K562 (cell line): ENCODE measurements around the gene USP2. TPM values are rescaled to one million over a fixed set of nuclear protein-coding genes. Genes with fewer than 3 reads are reported as not detected.

Experiments used
- BCOR ChIP-seq: fragments of 450-650 bp; IDR thresholded peaks from 2 replicates; pipeline ENCODE4 v1.6.1; 2016
- CHAMP1 ChIP-seq: fragments of 450-650 bp; IDR thresholded peaks from 2 replicates; pipeline ENCODE4 v1.6.1; 2016; ENCODE audit warnings: mild to moderate bottlenecking
- DACH1 ChIP-seq: fragments of 450-650 bp; IDR thresholded peaks from 2 replicates; pipeline ENCODE4 v1.6.1; 2018; ENCODE audit not compliant: partially characterized antibody
- EHMT2 ChIP-seq: fragments of 450-650 bp; IDR thresholded peaks from 2 replicates; pipeline ENCODE4 v1.6.1; 2018; ENCODE audit warnings: antibody characterized with exemption
- ESRRA ChIP-seq: fragments of 450-650 bp; IDR thresholded peaks from 2 replicates; pipeline ENCODE4 v1.6.1; 2014; ENCODE audit warnings: low read depth, mild to moderate bottlenecking, moderate library complexity, borderline replicate concordance
- GABPB1 ChIP-seq: sonication (generic); formaldehyde crosslinking; IDR thresholded peaks from 2 replicates; pipeline ENCODE4 v1.8.0; 2022; ENCODE audit warnings: mild to moderate bottlenecking, missing genetic modification reagents
- GATAD2B ChIP-seq: fragments of 450-650 bp; IDR thresholded peaks from 2 replicates; pipeline ENCODE4 v1.6.1; 2017; ENCODE audit warnings: mild to moderate bottlenecking, borderline replicate concordance
- HOXB6 ChIP-seq: fragments of 250-450 bp; sonication (Bioruptor Pico); IDR thresholded peaks from 2 replicates; pipeline ENCODE4 v1.5.1; 2022; ENCODE audit warnings: mild to moderate bottlenecking, borderline replicate concordance
- ID3 ChIP-seq, 2 experiments: fragments of 250-450 bp in 1 of 2; fragments of 450-650 bp in 1 of 2; sonication (Bioruptor Pico) in 1 of 2; IDR thresholded peaks; 2 replicates each; pipeline versions ENCODE4 v1.6.1 to v1.8.0; 2016 to 2021; ENCODE audit warnings: mild to moderate bottlenecking in 2 of 2, moderate library complexity in 2 of 2, missing compliant biosample characterization in 1 of 2, missing genetic modification characterization in 1 of 2
- NCOR1 ChIP-seq: fragments of 450-650 bp; IDR thresholded peaks from 2 replicates; pipeline ENCODE4 v1.6.1; 2016; ENCODE audit warnings: mild to moderate bottlenecking, moderate library complexity
- NEUROD1 ChIP-seq: fragments of 150-350 bp; IDR thresholded peaks from 2 replicates; pipeline ENCODE4 v1.6.1; 2014; ENCODE audit warnings: borderline replicate concordance, low read length, low read depth; ENCODE audit not compliant: partially characterized antibody
- NR2F6 ChIP-seq: fragments of 450-650 bp; formaldehyde crosslinking; IDR thresholded peaks from 2 replicates; pipeline ENCODE4 v1.4.0; 2020; ENCODE audit warnings: mild to moderate bottlenecking
- NRF1 ChIP-seq, 2 experiments: fragments of 450-650 bp; IDR thresholded peaks in 1 of 2; conservative IDR thresholded peaks in 1 of 2; 2 replicates each; pipeline ENCODE4 v1.6.1; 2014; ENCODE audit warnings: mild to moderate bottlenecking in 2 of 2
- PHF20 ChIP-seq: fragments of 450-650 bp; IDR thresholded peaks from 2 replicates; pipeline ENCODE4 v1.6.1; 2018; ENCODE audit not compliant: partially characterized antibody
- PHF21A ChIP-seq: fragments of 450-650 bp; IDR thresholded peaks from 2 replicates; pipeline ENCODE4 v1.6.1; 2017; ENCODE audit warnings: low read depth, borderline replicate concordance
- PREB ChIP-seq: sonication (generic); formaldehyde crosslinking; IDR thresholded peaks from 2 replicates; pipeline ENCODE4 v1.8.1; 2023; ENCODE audit warnings: mild to moderate bottlenecking, missing genetic modification reagents
- RAD21 ChIP-seq, 2 experiments: fragments of 250-450 bp in 1 of 2; fragments of 450-650 bp in 1 of 2; sonication (Bioruptor Pico) in 1 of 2; formaldehyde crosslinking in 1 of 2; IDR thresholded peaks in 1 of 2; conservative IDR thresholded peaks in 1 of 2; 2 replicates each; pipeline versions ENCODE4 v1.4.0 to v1.8.0; 2020 to 2022; ENCODE audit warnings: mild to moderate bottlenecking in 2 of 2, moderate library complexity in 1 of 2
- RB1 ChIP-seq: fragments of 450-650 bp; IDR thresholded peaks from 2 replicates; pipeline ENCODE4 v1.6.1; 2017; ENCODE audit warnings: low read depth, mild to moderate bottlenecking
- RBM39 ChIP-seq: fragments of 200-400 bp; formaldehyde crosslinking; optimal IDR thresholded peaks from 2 replicates; pipeline ENCODE3; 2018; ENCODE audit warnings: low read depth, low read length
- SMARCA5 ChIP-seq: fragments of 450-650 bp; IDR thresholded peaks from 2 replicates; pipeline ENCODE4 v1.6.1; 2016
- SMC3 ChIP-seq: conservative IDR thresholded peaks from 2 replicates; pipeline ENCODE4 v1.6.1; 2011; ENCODE audit warnings: low read depth, low read length, improper control_type of control experiment; ENCODE audit not compliant: insufficient read depth
- STAT5A ChIP-seq: IDR thresholded peaks from 2 replicates; pipeline ENCODE4 v1.6.1; 2012; ENCODE audit warnings: low read length, inconsistent platforms, borderline replicate concordance
- ZBTB33 ChIP-seq: sonication (generic); formaldehyde crosslinking; IDR thresholded peaks from 2 replicates; pipeline ENCODE4 v1.8.1; 2023; ENCODE audit warnings: mild to moderate bottlenecking, missing genetic modification reagents
- ZZZ3 ChIP-seq: fragments of 450-650 bp; IDR thresholded peaks from 2 replicates; pipeline ENCODE4 v1.6.1; 2016; ENCODE audit warnings: antibody characterized with exemption, mild to moderate bottlenecking, moderate library complexity
- polyA plus RNA-seq, 8 experiments: library from polyadenylated mRNA; depleted of rRNA in 4 of 8; stranded (reverse) in 5 of 8; unstranded in 3 of 8; fragments of >200 nt; fragmentation: Nextera tagmentation in 2 of 8; fragmentation: Illumina TruSeq in 1 of 8; extraction: Ambion mirVana in 2 of 8; extraction: Trizol in 1 of 8; gene quantifications; 2 replicates each; pipeline versions ENCODE4 v1.2.1 to v1.2.3, GENCODE V29; 2011 to 2014; ENCODE audit warnings: inconsistent platforms in 1 of 8, missing spikeins in 1 of 8
- total RNA-seq, 7 experiments: library from RNA; depleted of rRNA in 6 of 7; stranded (reverse); fragments of >200 nt in 6 of 7; fragmentation: Illumina TruSeq in 2 of 7; extraction: Trizol in 2 of 7; gene quantifications; 2 replicates each; pipeline versions ENCODE4 v1.2.1 to v1.2.3, GENCODE V29; 2011 to 2021; ENCODE audit warnings: low replicate concordance in 1 of 7

Gene USP2
- total and polyA plus RNA-seq, 9 of the 15 experiments (the other 6 are each of a cell fraction or from before 2014, with no cell fraction given), result 2.8 to 16.9 (median 3.9) TPM

GRCh38 chr11:119323532-119324033 is 57.9 kb downstream of the USP2 start (continued):
- peak; percentile 36; the same call in 1 of the 2 replicates for TF ChIP-seq ZBTB33 (CRISPR knock-in tag)
- no peak for TF ChIP-seq NRF1 (conservative IDR thresholded peaks at IDR 0.05 in 1 of 2, IDR thresholded peaks at IDR 0.05 in 1 of 2)
- 0 out of 2 replicates have a peak, but pooled peaks have one; percentile 49 for TF ChIP-seq CHAMP1
- peak; percentile 84 for TF ChIP-seq RBM39
- no peak for TF ChIP-seq NEUROD1
- peak; percentile 19 for TF ChIP-seq DACH1
- TF ChIP-seq GABPB1 (CRISPR knock-in tag), result 0 out of 2 replicates have a peak, but pooled peaks have one; percentile 42
- TF ChIP-seq SMC3, result peak; percentile 56; the same call in 1 of the 2 replicates
- 0 out of 2 replicates have a peak, but pooled peaks have one; percentile 49 for TF ChIP-seq PREB (CRISPR knock-in tag)
- TF ChIP-seq PHF21A, result 0 out of 2 replicates have a peak, but pooled peaks have one; percentile 10
- no peak for TF ChIP-seq ID3 (CRISPR knock-in tag; IDR thresholded peaks at IDR 0.05)
- peak; percentile 66 for TF ChIP-seq ID3 (tag; IDR thresholded peaks at IDR 0.05)
- TF ChIP-seq STAT5A, result peak; percentile 5; the same call in 1 of the 2 replicates
- TF ChIP-seq SMARCA5, result peak; percentile 98
- TF ChIP-seq HOXB6, result no peak
- TF ChIP-seq RAD21 (CRISPR knock-in tag; conservative IDR thresholded peaks at IDR 0.05 in 1 of 2, IDR thresholded peaks at IDR 0.05 in 1 of 2), result peak; percentile 57 to 81
- peak; percentile 98 for TF ChIP-seq BCOR
- no peak for TF ChIP-seq ZZZ3
- TF ChIP-seq RB1, result peak; percentile 67
- no peak for TF ChIP-seq NR2F6 (CRISPR knock-in tag)
- TF ChIP-seq ESRRA, result peak; percentile 38; the same call in 1 of the 2 replicates
- TF ChIP-seq NCOR1, result peak; percentile 7; the same call in 1 of the 2 replicates
- TF ChIP-seq GATAD2B, result 0 out of 2 replicates have a peak, but pooled peaks have one; percentile 32
- TF ChIP-seq EHMT2, result 0 out of 2 replicates have a peak, but pooled peaks have one; percentile 28
- TF ChIP-seq PHF20, result peak; percentile 66
